Cardiac fibroblast (primary cell): Measurements from ENCODE around the gene CAMTA1.
"Not testable (repeated sequence)": the region's sequence is repeated elsewhere in the genome, so short reads cannot be mapped to it uniquely, and the experiment has no call there.

ENCODE experiments used
- DNase-seq, 2 donors: peaks; one replicate each; pipeline versions ENCODE4 v3.0.0 to v3.0.0-alpha.2; 2010; ENCODE audit warnings: low read depth in 2 of 2
- H3K4me3 ChIP-seq, 2 donors: replicated peaks in 1 of 2; 1 replicate in 1 of 2; 2 replicates in 1 of 2; pipeline ENCODE4 v1.5.1; 2011; ENCODE audit warnings: low read depth in 2 of 2, low read length in 2 of 2, mild to moderate bottlenecking in 2 of 2, moderate library complexity in 1 of 2
- CTCF ChIP-seq: IDR thresholded peaks from one replicate; pipeline ENCODE4 v1.5.1; 2011; ENCODE audit warnings: low read depth, mild to moderate bottlenecking, low read length, inconsistent platforms

Gene CAMTA1

GRCh38 chr1:7327849-7328248, 542.6 kb downstream of the CAMTA1 start:
- no peak overlapping the region for H3K4me3 ChIP-seq
- TF ChIP-seq CTCF, result no peak
- no peak for DNase-seq

- no peak for DNase-seq
- no peak for TF ChIP-seq CTCF
- no peak overlapping the region for H3K4me3 ChIP-seq
These were observed 544.8 kb downstream of the CAMTA1 start for GRCh38 chr1:7329868-7330615.

GRCh38 chr1:7330726-7331125, 545.5 kb downstream of the CAMTA1 start:
- DNase-seq, H3K4me3 ChIP-seq: not testable (repeated sequence)

GRCh38 chr1:7331926-7332535, 546.8 kb downstream of the CAMTA1 start:
- no peak for DNase-seq

GRCh38 chr1:7333094-7333493, 547.8 kb downstream of the CAMTA1 start:
- no peak for DNase-seq
- no peak for TF ChIP-seq CTCF
- H3K4me3 ChIP-seq, result no peak overlapping the region

More at GRCh38 chr1:7331926-7332535, 546.8 kb downstream of the CAMTA1 start:
- H3K4me3 ChIP-seq, result no peak overlapping the region
- TF ChIP-seq CTCF, result no peak

GRCh38 chr1:7333620-7334019, 548.4 kb downstream of the CAMTA1 start:
- TF ChIP-seq CTCF, result no peak
- no peak overlapping the region for H3K4me3 ChIP-seq
- no peak for DNase-seq

GRCh38 chr1:7334475-7335035, 549.3 kb downstream of the CAMTA1 start:
- DNase-seq, result peak; percentile 4 to 24

More at GRCh38 chr1:7334475-7335035, 549.3 kb downstream of the CAMTA1 start:
- no peak for TF ChIP-seq CTCF
- H3K4me3 ChIP-seq, result no peak overlapping the region
